Measurements from ENCODE around the gene KIF21A. TPM values are rescaled to one million over a fixed set of nuclear protein-coding genes. Genes with fewer than 3 reads are reported as not detected.

Gene KIF21A
- total and polyA plus RNA-seq, 2 donors (not counting 1 experiment from before 2014, with no cell fraction given) = 2.5 to 5.9 TPM

- Histone ChIP-seq H3K9me3 (ENCODE audit: control insufficient read depth, insufficient read depth, low read depth, low read length) (no peaks in the 10 kb centered on the region), H4K20me1 (ENCODE audit: control insufficient read depth, extremely low read depth, insufficient read depth, low read length) (no peaks in the 10 kb centered on the region), H3K79me2 (ENCODE audit: control insufficient read depth, insufficient read depth, low read length) (no peaks in the 10 kb centered on the region), H2AFZ (ENCODE audit: low read length) (no peak overlapping the region), H3K27ac (ENCODE audit: insufficient read depth, low read length) (no peak overlapping the region), H3K4me1 (ENCODE audit: control insufficient read depth, extremely low read depth, insufficient read depth, low read length) (no peaks in the 10 kb centered on the region), H3K4me3 (replicated peaks in 1 of 4; ENCODE audit: control extremely low read depth in 1 of 4, insufficient read depth in 1 of 4, low read depth in 3 of 4, low read length in 4 of 4) (no peak overlapping the region), H3K27me3 (ENCODE audit: control insufficient read depth, insufficient read depth, low read length) (no peaks in the 10 kb centered on the region), H3K9ac (ENCODE audit: insufficient read depth, low read length) (no peak overlapping the region), H3K4me2 (ENCODE audit: extremely low read depth, insufficient read depth, low read length) (no peak overlapping the region), H3K36me3 (ENCODE audit: control insufficient read depth, insufficient read depth, low read length) (no peaks in the 10 kb centered on the region)
- no peak for TF ChIP-seq EZH2 (IDR thresholded peaks at IDR 0.05; ENCODE audit: low read length, missing control alignments)
- no peak for TF ChIP-seq CTCF (conservative IDR thresholded peaks at IDR 0.05 in 1 of 2, IDR thresholded peaks at IDR 0.05 in 1 of 2; ENCODE audit: low read depth in 1 of 2, low read length in 2 of 2)
- no peak for DNase-seq (ENCODE audit: low read depth in 2 of 2)
These were observed 175.0 kb downstream of the KIF21A start for GRCh38 chr12:39267886-39268285.

- H3K4me2 ChIP-seq (ENCODE audit: extremely low read depth, insufficient read depth, low read length) = no peak overlapping the region
- no peaks in the 10 kb centered on the region for H3K27me3 ChIP-seq (ENCODE audit: control insufficient read depth, insufficient read depth, low read length)
- no peaks in the 10 kb centered on the region for H3K36me3 ChIP-seq (ENCODE audit: control insufficient read depth, insufficient read depth, low read length)
- no peaks in the 10 kb centered on the region for H4K20me1 ChIP-seq (ENCODE audit: control insufficient read depth, extremely low read depth, insufficient read depth, low read length)
- H3K4me1 ChIP-seq (ENCODE audit: control insufficient read depth, extremely low read depth, insufficient read depth, low read length) = no peaks in the 10 kb centered on the region
- TF ChIP-seq CTCF (conservative IDR thresholded peaks at IDR 0.05 in 1 of 2, IDR thresholded peaks at IDR 0.05 in 1 of 2; ENCODE audit: low read depth in 1 of 2, low read length in 2 of 2) = no peak
- TF ChIP-seq EZH2 (IDR thresholded peaks at IDR 0.05; ENCODE audit: low read length, missing control alignments) = no peak
- no peak for DNase-seq (ENCODE audit: low read depth in 2 of 2)
- no peak overlapping the region for H3K4me3 ChIP-seq (replicated peaks in 1 of 4; ENCODE audit: control extremely low read depth in 1 of 4, insufficient read depth in 1 of 4, low read depth in 3 of 4, low read length in 4 of 4)
- H2AFZ ChIP-seq (ENCODE audit: low read length) = no peak overlapping the region
- H3K27ac ChIP-seq (ENCODE audit: insufficient read depth, low read length) = no peak overlapping the region
- no peaks in the 10 kb centered on the region for H3K9me3 ChIP-seq (ENCODE audit: control insufficient read depth, insufficient read depth, low read depth, low read length)
- no peaks in the 10 kb centered on the region for H3K79me2 ChIP-seq (ENCODE audit: control insufficient read depth, insufficient read depth, low read length)
- H3K9ac ChIP-seq (ENCODE audit: insufficient read depth, low read length) = no peak overlapping the region
These were observed 190.3 kb downstream of the KIF21A start for GRCh38 chr12:39252628-39253027.

Other genes with a start within 250 kb of the KIF21A start
- gene ABCD2, start 176.7 kb upstream of the KIF21A start, total RNA-seq = under 0.01 and 0.33 TPM in 2 replicates
- gene ABCD2, start 176.7 kb upstream of the KIF21A start, polyA plus RNA-seq = 0.03 and 0.14 TPM in 2 replicates